ENCODE data around the gene ITLN1.

- TF ChIP-seq CTCF (IDR thresholded peaks at IDR 0.05; ENCODE audit: insufficient read depth, low read length) (no peak), REST (IDR thresholded peaks at IDR 0.05; ENCODE audit: insufficient replicate concordance, low read depth) (no peak), POLR2AphosphoS5 (IDR thresholded peaks at IDR 0.05; ENCODE audit: low read depth) (no peak)
These were observed 4.8 kb downstream of the ITLN1 start for GRCh38 chr1:160880216-160880615.

Data from HL-60 (cell line).